ENCODE data around the gene STK26. TPM values are rescaled to one million over a fixed set of nuclear protein-coding genes. Genes with fewer than 3 reads are reported as not detected.
"Not testable (repeated sequence)": the region's sequence is repeated elsewhere in the genome, so short reads cannot be mapped to it uniquely, and the experiment has no call there.

The STK26 gene
- total RNA-seq, 4 donors from 2014 or later, result 7.1 to 21.9 (median 18.6) TPM

- Histone ChIP-seq H3K36me3 (no peaks in the 10 kb centered on the region), H3K27ac (no peak overlapping the region), H3K9me3 (no peaks in the 10 kb centered on the region), H3K27me3 (no peaks in the 10 kb centered on the region), H3K4me1 (no peaks in the 10 kb centered on the region), H3K4me3 (no peak overlapping the region)
- no peak for TF ChIP-seq EP300 (IDR thresholded peaks at IDR 0.05; ENCODE audit: low read depth)
- TF ChIP-seq CTCF (IDR thresholded peaks at IDR 0.05), result no peak
- TF ChIP-seq POLR2AphosphoS5 (IDR thresholded peaks at IDR 0.05), result no peak
- no peak for TF ChIP-seq POLR2A (IDR thresholded peaks at IDR 0.05)
- intact Hi-C loops (cut with DNase I; ENCODE audit: low total_unique reads), result no loop called here
- DNase-seq, result no peak
- 79% methylated on average over 4 of the region's 4 CpGs; no CpG with 5 or more reads in 1 of the 2 donors for whole genome bisulfite sequencing, 2 donors (ENCODE audit: low coverage in 1 of 2)
- in situ Hi-C loops (cut with MboI; ENCODE audit: low pct_ligation_motif_present in 1 of 4, low pct_unique_long_range_greater_than_20kb in 1 of 4, low sequenced_read_pairs in 3 of 4), result no loop called here
Observed at GRCh38 chrX:132044953-132045352, 21.9 kb downstream of the STK26 start.

GRCh38 chrX:132045456-132045855 lies 22.4 kb downstream of the STK26 start:
- Histone ChIP-seq H3K27me3 (no peaks in the 10 kb centered on the region), H3K27ac (no peak overlapping the region), H3K36me3 (no peaks in the 10 kb centered on the region), H3K9me3 (no peaks in the 10 kb centered on the region), H3K4me3 (no peak overlapping the region), H3K4me1 (no peaks in the 10 kb centered on the region)
- intact Hi-C loops (cut with DNase I; ENCODE audit: low total_unique reads) (no loop called here), in situ Hi-C loops (cut with MboI; ENCODE audit: low pct_ligation_motif_present in 1 of 4, low pct_unique_long_range_greater_than_20kb in 1 of 4, low sequenced_read_pairs in 3 of 4) (no loop called here)
- TF ChIP-seq POLR2AphosphoS5 (IDR thresholded peaks at IDR 0.05) (no peak), POLR2A (IDR thresholded peaks at IDR 0.05) (no peak), CTCF (IDR thresholded peaks at IDR 0.05) (no peak), EP300 (IDR thresholded peaks at IDR 0.05; ENCODE audit: low read depth) (no peak)
- 70% methylated on average over 2 of the region's 2 CpGs; no CpG with 5 or more reads in 1 of the 2 donors for WGBS, 2 donors (ENCODE audit: low coverage in 1 of 2)
- no peak for DNase-seq

DNA sequence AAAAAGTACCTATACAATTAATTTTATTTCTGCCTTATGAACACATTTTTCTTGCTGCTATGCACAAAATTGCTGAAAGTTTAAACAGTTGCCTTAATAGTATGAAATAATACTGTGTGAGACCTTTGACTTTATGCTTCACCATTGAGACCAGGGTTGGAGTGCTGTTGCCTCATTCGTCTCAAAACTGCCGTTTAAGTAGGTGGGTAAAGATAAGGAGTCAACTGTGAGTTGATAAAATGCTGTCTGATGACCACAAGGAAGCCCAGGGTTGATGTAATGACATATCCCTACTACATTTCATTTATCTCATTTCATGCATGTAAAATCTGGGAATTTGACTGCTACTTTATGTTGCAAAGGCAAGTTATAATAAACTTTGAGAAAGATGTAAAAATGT lies 23.4 kb downstream of the STK26 start:
- in situ Hi-C loops (cut with MboI; ENCODE audit: low pct_ligation_motif_present in 1 of 4, low pct_unique_long_range_greater_than_20kb in 1 of 4, low sequenced_read_pairs in 3 of 4) (no loop called here), intact Hi-C loops (cut with DNase I; ENCODE audit: low total_unique reads) (no loop called here)
- WGBS, 2 donors (ENCODE audit: low coverage in 1 of 2), result 56 to 58% methylated on average over 2 of the region's 2 CpGs
- Histone ChIP-seq H3K27ac (no peak overlapping the region), H3K27me3 (no peaks in the 10 kb centered on the region), H3K9me3 (no peaks in the 10 kb centered on the region), H3K4me1 (no peaks in the 10 kb centered on the region), H3K36me3 (no peaks in the 10 kb centered on the region), H3K4me3 (no peak overlapping the region)
- TF ChIP-seq CTCF (IDR thresholded peaks at IDR 0.05), result no peak
- no peak for TF ChIP-seq POLR2A (IDR thresholded peaks at IDR 0.05)
- no peak for TF ChIP-seq POLR2AphosphoS5 (IDR thresholded peaks at IDR 0.05)
- no peak for TF ChIP-seq EP300 (IDR thresholded peaks at IDR 0.05; ENCODE audit: low read depth)
- no peak for DNase-seq

DNA sequence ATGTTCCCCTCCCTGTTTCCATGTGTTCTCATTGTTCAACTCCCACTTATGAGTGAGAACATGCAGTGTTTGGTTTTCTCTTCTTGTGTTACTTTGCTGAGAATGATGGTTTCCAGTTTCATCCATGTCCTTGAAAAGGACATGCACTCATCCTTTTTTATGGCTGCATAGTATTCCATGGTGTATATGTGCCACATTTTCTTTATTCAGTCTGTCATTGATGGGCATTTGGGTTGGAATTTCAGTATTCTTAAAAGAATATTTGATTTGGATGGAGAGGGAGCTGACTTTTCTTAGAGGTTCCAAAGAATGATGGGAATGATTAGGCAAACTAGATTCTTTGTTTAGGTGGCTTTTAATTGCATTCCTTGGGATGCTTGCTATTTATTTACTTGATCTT lies 28.7 kb downstream of the STK26 start:
- H3K27ac ChIP-seq; H3K36me3 ChIP-seq; H3K9me3 ChIP-seq; H3K4me3 ChIP-seq; H3K27me3 ChIP-seq; H3K4me1 ChIP-seq; in situ Hi-C loops (cut with MboI; ENCODE audit: low pct_ligation_motif_present in 1 of 4, low pct_unique_long_range_greater_than_20kb in 1 of 4, low sequenced_read_pairs in 3 of 4); DNase-seq; intact Hi-C loops (cut with DNase I; ENCODE audit: low total_unique reads): not testable (repeated sequence)

DNA sequence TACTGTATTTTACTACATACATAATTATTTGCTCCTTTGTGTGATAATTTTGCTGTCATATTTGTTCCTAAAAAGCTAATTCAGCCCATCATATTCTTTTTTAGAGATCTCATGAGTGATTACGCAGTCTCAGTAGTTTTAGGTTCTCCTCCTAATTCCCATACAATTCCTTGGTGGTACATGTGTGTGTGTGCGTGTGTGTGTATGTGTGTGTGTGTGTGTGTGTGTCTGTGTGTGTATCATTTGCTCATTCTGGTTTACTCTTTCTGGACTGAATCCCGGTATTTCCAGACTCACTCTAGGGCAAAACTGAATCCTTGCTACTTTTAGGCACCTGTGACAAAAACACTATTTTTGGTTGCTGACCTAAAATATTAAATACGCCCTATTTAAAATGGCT lies 34.9 kb downstream of the STK26 start:
- H3K4me3 ChIP-seq, result no peak overlapping the region
- TF ChIP-seq POLR2A (IDR thresholded peaks at IDR 0.05) (no peak), POLR2AphosphoS5 (IDR thresholded peaks at IDR 0.05) (no peak), EP300 (IDR thresholded peaks at IDR 0.05; ENCODE audit: low read depth) (no peak), CTCF (IDR thresholded peaks at IDR 0.05) (no peak)
- no peaks in the 10 kb centered on the region for H3K36me3 ChIP-seq
- no peak overlapping the region for H3K27ac ChIP-seq
- WGBS, 2 donors (ENCODE audit: low coverage in 1 of 2), result 86% methylated on average over 4 of the region's 4 CpGs; no CpG with 5 or more reads in 1 of the 2 donors
- DNase-seq, result no peak
- in situ Hi-C loops (cut with MboI; ENCODE audit: low pct_ligation_motif_present in 1 of 4, low pct_unique_long_range_greater_than_20kb in 1 of 4, low sequenced_read_pairs in 3 of 4) (no loop called here), intact Hi-C loops (cut with DNase I; ENCODE audit: low total_unique reads) (no loop called here)
- H3K4me1 ChIP-seq, result no peaks in the 10 kb centered on the region
- no peaks in the 10 kb centered on the region for H3K9me3 ChIP-seq
- H3K27me3 ChIP-seq, result no peaks in the 10 kb centered on the region

Data from transverse colon (tissue), 4 donors.